SH-SY5Y (cell line): ENCODE results near the gene HLF.

Experiments
- GATA2 ChIP-seq: IDR thresholded peaks from 2 replicates; pipeline ENCODE4 v1.6.1; 2011; ENCODE audit warnings: mild to moderate bottlenecking, low read depth, low read length
- GATA3 ChIP-seq: IDR thresholded peaks from 2 replicates; pipeline ENCODE4 v1.6.1; 2011; ENCODE audit warnings: low read depth, mild to moderate bottlenecking, low read length, moderate library complexity

DNA sequence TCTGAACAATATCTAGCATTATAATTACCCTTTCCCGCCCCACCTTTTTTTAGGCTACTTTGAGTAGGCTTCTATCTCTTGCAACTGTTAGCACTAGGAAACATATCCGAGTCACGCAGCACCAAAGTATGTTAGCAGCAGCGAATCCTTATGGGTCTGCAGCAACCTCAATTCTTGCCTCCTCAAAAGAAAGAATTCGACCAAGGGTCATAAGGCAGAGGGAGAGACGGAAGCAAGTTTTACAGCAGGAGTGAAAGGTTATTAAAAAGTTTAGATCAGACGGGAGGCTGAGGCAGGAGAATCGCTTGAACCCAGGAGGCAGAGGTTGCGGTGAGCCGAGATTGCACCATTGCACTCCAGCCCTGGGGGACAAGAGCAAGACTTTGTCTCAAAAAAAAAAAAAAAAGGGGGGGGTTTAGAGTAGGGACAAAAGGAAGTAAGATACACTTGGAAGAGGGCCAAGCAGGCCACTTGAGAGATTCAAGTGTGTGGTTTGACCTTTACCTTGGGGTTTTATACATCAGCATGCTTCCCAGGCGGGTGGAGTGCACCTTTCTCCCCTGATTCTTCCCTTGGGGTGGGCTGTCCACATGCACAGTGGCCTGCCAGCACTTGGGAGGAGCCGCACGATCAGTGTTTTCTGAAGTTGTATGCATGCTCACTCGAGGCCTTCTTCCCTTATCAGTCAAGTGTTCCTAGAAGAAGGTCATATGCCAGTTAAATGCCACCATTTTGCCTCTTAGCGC, 67.7 kb downstream of the HLF start:
- TF ChIP-seq GATA2 (no peak), GATA3 (no peak)
